CD14-positive monocyte (primary cell): Measurements from ENCODE around the gene RANBP17. TPM values are rescaled to one million over a fixed set of nuclear protein-coding genes. Genes with fewer than 3 reads are reported as not detected.

Experiments
- DNase-seq, 3 donors: peaks; one replicate each; pipeline ENCODE4 v3.0.0-alpha.2; 2011 to 2022
- H2AFZ ChIP-seq: 2 replicates; pipeline ENCODE4 v1.6.0; 2012; ENCODE audit warnings: mild to moderate bottlenecking, low read depth, low read length, inconsistent platforms; ENCODE audit not compliant: insufficient read depth, poor library complexity, severe bottlenecking
- H3K27ac ChIP-seq, 2 donors: 1 replicate in 1 of 2; 2 replicates in 1 of 2; pipeline ENCODE4 v1.5.1; 2012 to 2013; ENCODE audit warnings: low read length in 2 of 2, control low read depth in 1 of 2, inconsistent platforms in 1 of 2, low read depth in 1 of 2, mild to moderate bottlenecking in 1 of 2
- H3K27me3 ChIP-seq, 2 donors: one replicate each; pipeline versions ENCODE4 v1.6.0 to v1.6.1; 2011 to 2013; ENCODE audit warnings: low read length in 2 of 2; ENCODE audit not compliant: control insufficient read depth in 2 of 2, insufficient read depth in 2 of 2
- H3K36me3 ChIP-seq, 2 donors: replicated peaks in 1 of 2; 1 replicate in 1 of 2; 2 replicates in 1 of 2; pipeline versions ENCODE4 v1.5.1 to v1.6.1; 2012 to 2013; ENCODE audit warnings: low read length in 2 of 2, control low read depth in 1 of 2, inconsistent platforms in 1 of 2, mild to moderate bottlenecking in 1 of 2; ENCODE audit not compliant: insufficient read depth in 2 of 2, control insufficient read depth in 1 of 2
- H3K4me1 ChIP-seq, 2 donors: 1 replicate in 1 of 2; 2 replicates in 1 of 2; pipeline versions ENCODE4 v1.5.1 to v1.6.1; 2012 to 2013; ENCODE audit warnings: low read length in 2 of 2, control low read depth in 1 of 2, inconsistent platforms in 1 of 2, mild to moderate bottlenecking in 1 of 2, moderate library complexity in 1 of 2; ENCODE audit not compliant: insufficient read depth in 2 of 2, control insufficient read depth in 1 of 2
- H3K4me2 ChIP-seq: replicated peaks from 2 replicates; pipeline ENCODE3; 2012; ENCODE audit warnings: low read length, moderate library complexity, mild to moderate bottlenecking; ENCODE audit not compliant: poor library complexity, severe bottlenecking; ENCODE audit errors: extremely low read depth
- H3K4me3 ChIP-seq, 3 experiments: fragments of 200-600 bp in 1 of 3; sonication (generic) in 1 of 3; replicated peaks in 1 of 3; 1 replicate in 2 of 3; 2 replicates in 1 of 3; pipeline ENCODE4 v1.5.1; 2011 to 2013; ENCODE audit warnings: low read length in 3 of 3, mild to moderate bottlenecking in 3 of 3, control low read depth in 2 of 3, low read depth in 2 of 3, inconsistent platforms in 1 of 3, moderate library complexity in 1 of 3
- H3K79me2 ChIP-seq: 2 replicates; pipeline ENCODE4 v1.6.0; 2012; ENCODE audit warnings: mild to moderate bottlenecking, control low read depth, inconsistent platforms, low read length, moderate library complexity; ENCODE audit not compliant: insufficient read depth
- H3K9ac ChIP-seq: 2 replicates; pipeline ENCODE4 v1.6.0; 2017; ENCODE audit warnings: low read length, mild to moderate bottlenecking; ENCODE audit not compliant: insufficient read depth, poor library complexity, severe bottlenecking
- H3K9me3 ChIP-seq, 2 donors: replicated peaks in 1 of 2; 1 replicate in 1 of 2; 2 replicates in 1 of 2; pipeline versions ENCODE4 v1.5.1 to v1.6.1; 2012 to 2013; ENCODE audit warnings: low read length in 2 of 2, control low read depth in 1 of 2; ENCODE audit not compliant: control insufficient read depth in 1 of 2, insufficient read depth in 1 of 2
- H4K20me1 ChIP-seq: 2 replicates; pipeline ENCODE4 v1.6.0; 2012; ENCODE audit warnings: mild to moderate bottlenecking, low read length, control low read depth, moderate library complexity; ENCODE audit not compliant: insufficient read depth
- H3K27ac Mint-ChIP-seq, 7 donors: one replicate each; pipeline ENCODE4 v1.8.0; 2020; ENCODE audit warnings: mild to moderate bottlenecking in 7 of 7, mixed read lengths in 7 of 7, moderate library complexity in 6 of 7, inconsistent platforms in 2 of 7
- H3K27me3 Mint-ChIP-seq, 3 donors: one replicate each; pipeline ENCODE4 v1.8.0; 2021 to 2022; ENCODE audit warnings: low read depth in 3 of 3, mild to moderate bottlenecking in 3 of 3, mixed read lengths in 3 of 3, moderate library complexity in 3 of 3, inconsistent platforms in 1 of 3
- H3K36me3 Mint-ChIP-seq, 2 donors: one replicate each; pipeline ENCODE4 v1.8.0; 2020; ENCODE audit warnings: mixed read lengths in 2 of 2, inconsistent platforms in 1 of 2, mild to moderate bottlenecking in 1 of 2
- H3K4me1 Mint-ChIP-seq: one replicate; pipeline ENCODE4 v1.8.0; 2020; ENCODE audit warnings: mild to moderate bottlenecking, mixed read lengths
- H3K4me3 Mint-ChIP-seq, 2 donors: one replicate each; pipeline ENCODE4 v1.8.0; 2020; ENCODE audit warnings: mild to moderate bottlenecking in 2 of 2, mixed read lengths in 2 of 2, moderate library complexity in 1 of 2
- H3K9me3 Mint-ChIP-seq, 7 donors: one replicate each; pipeline ENCODE4 v1.8.0; 2020 to 2022; ENCODE audit warnings: mixed read lengths in 7 of 7, mild to moderate bottlenecking in 6 of 7, moderate library complexity in 6 of 7, inconsistent platforms in 2 of 7
- WGBS: methylation state at CpG from one replicate; pipeline ENCODE4 v1.1.5; 2013; ENCODE audit warnings: missing lambda C conversion rate; ENCODE audit not compliant: insufficient coverage; 5-methylcytosine and 5-hydroxymethylcytosine counted together
- intact Hi-C, 2 donors: fragments of 100-400 bp; cut with micrococcal nuclease; formaldehyde crosslinking; loops; one replicate each; pipeline versions ENCODE4 v1.15.0 to v1.15.1; 2023
- polyA plus RNA-seq, 3 donors: library from polyadenylated mRNA; depleted of rRNA in 1 of 3; unstranded in 2 of 3; stranded (reverse) in 1 of 3; fragments of 300-500 nt in 2 of 3; fragments of >200 nt in 1 of 3; fragmentation: Illumina TruSeq in 2 of 3; gene quantifications; 1 replicate in 2 of 3; 2 replicates in 1 of 3; pipeline ENCODE4 v1.2.3, GENCODE V29; 2012 to 2021
- TF ChIP-seq, protein P1 (sequence below): fragments of 200-600 bp; IDR thresholded peaks from one replicate; pipeline ENCODE4 v1.8.0; 2022; ENCODE audit warnings: antibody characterized with exemption, mild to moderate bottlenecking

Gene RANBP17
- polyA plus RNA-seq, 3 donors: 0.07 to 0.13 TPM; not detected in 1

DNA sequence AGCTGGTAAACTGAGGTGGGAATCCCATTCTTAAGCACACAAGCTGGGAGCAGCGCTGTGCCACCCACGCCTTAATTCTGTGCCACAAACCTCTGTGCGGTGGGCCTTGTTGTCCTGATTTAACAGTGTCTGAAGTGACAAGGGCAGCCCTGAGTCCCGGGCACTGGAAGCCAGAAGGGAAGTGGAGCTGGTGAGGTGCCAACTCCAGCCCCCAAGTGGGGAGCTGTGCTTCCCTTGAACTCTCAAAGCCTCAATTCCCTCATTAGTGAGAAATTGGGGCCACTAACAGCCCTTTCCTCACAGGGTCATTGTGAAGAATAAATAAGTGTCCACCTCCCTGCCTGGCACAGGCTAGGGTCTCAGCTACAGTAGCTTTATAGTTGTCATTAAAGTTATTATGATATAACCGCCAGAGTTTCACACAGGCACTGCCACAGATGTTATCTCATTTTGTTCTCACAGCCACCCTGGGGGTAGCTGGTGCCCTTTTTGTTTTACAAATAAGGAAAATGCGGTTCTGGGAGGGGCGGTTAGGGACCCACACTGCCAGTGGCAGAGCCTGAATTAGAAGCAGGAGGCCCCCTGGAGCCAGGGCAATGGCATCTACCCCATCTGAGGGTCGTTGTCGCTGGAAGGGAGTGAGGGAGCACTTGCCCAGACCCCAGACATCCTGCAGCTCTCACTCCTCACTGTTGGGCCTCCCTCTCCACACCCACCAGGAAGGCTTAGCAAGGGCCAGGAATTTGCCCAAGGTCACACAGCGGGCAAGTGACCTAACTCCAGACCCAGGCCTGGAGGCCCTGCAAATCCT, 445.2 kb downstream of the RANBP17 start:
- no peaks in the 10 kb centered on the region for H3K79me2 ChIP-seq
- no peak overlapping the region for H3K4me2 ChIP-seq
- H3K27ac ChIP-seq: no peak overlapping the region
- H3K4me1 ChIP-seq: peaks cover 16 to 21% of the 10 kb centered on the region in 2 donors
- DNase-seq: no peak
- Mint-ChIP-seq H3K9me3 (peaks cover 0 to 18% (median 7%) of the 10 kb centered on the region in 7 donors), H3K36me3 (peaks cover 0 to 3% of the 10 kb centered on the region in 2 donors), H3K4me1 (peaks cover 19% of the 10 kb centered on the region), H3K4me3 (peak overlapping the region in 1 of 2 donors; percentile 84), H3K27me3 (peaks cover 74 to 92% (median 75%) of the 10 kb centered on the region in 3 donors), H3K27ac (no peak overlapping the region)
- H3K9me3 ChIP-seq: peaks cover 0 to 23% of the 10 kb centered on the region in 2 donors
- TF ChIP-seq, protein P1, sequence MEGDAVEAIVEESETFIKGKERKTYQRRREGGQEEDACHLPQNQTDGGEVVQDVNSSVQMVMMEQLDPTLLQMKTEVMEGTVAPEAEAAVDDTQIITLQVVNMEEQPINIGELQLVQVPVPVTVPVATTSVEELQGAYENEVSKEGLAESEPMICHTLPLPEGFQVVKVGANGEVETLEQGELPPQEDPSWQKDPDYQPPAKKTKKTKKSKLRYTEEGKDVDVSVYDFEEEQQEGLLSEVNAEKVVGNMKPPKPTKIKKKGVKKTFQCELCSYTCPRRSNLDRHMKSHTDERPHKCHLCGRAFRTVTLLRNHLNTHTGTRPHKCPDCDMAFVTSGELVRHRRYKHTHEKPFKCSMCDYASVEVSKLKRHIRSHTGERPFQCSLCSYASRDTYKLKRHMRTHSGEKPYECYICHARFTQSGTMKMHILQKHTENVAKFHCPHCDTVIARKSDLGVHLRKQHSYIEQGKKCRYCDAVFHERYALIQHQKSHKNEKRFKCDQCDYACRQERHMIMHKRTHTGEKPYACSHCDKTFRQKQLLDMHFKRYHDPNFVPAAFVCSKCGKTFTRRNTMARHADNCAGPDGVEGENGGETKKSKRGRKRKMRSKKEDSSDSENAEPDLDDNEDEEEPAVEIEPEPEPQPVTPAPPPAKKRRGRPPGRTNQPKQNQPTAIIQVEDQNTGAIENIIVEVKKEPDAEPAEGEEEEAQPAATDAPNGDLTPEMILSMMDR: no peak
- no peak overlapping the region for H2AFZ ChIP-seq
- no peaks in the 10 kb centered on the region for H4K20me1 ChIP-seq
- intact Hi-C loops: no loop called here
- H3K4me3 ChIP-seq: no peak overlapping the region
- H3K9ac ChIP-seq: no peak overlapping the region
- peaks cover 50 to 78% of the 10 kb centered on the region in 2 donors for H3K27me3 ChIP-seq
- H3K36me3 ChIP-seq: no peaks in the 10 kb centered on the region
- WGBS: 11% methylated on average over 4 of the region's 10 CpGs

DNA sequence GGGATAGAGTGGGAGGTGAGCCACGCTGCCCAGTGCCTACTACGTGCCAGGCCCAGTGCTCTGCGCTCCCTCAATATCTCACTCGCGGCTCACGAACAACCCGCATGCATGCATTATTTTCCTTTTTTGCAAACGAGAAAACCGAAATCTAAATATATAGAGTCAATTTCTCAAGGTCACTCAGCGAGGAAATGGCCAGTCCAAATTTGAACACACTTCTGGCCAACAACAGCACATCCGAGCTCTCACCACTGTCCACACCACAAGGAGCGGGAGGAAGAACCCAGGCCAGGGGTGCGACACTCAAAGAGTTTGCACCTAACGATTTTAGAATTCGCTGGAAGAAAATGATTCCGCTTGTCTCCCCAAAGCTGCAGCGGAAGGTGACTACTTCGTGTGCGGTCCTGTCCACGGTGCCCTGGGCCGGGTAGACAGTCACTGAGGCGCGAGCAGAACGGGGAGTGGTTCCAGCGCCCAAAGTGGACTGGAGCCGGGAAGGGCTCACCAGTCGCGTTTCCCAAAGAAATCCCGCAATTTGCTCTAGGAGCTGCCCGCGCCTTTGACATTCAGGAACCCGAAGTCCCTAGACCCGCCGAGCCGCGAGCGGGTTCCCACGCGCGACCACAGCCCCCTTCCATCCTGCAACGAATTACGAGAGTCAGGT, 446.1 kb downstream of the RANBP17 start:
- 18% methylated on average over 39 of the region's 42 CpGs for WGBS
- Mint-ChIP-seq H3K4me3 (peak overlapping the region in 1 of 2 donors; percentile 84), H3K27ac (peak overlapping the region in 1 of 7 donors; percentile 23), H3K9me3 (peaks cover 0 to 18% (median 13%) of the 10 kb centered on the region in 7 donors), H3K36me3 (peaks cover 0 to 5% of the 10 kb centered on the region in 2 donors), H3K27me3 (peaks cover 83 to 96% (median 84%) of the 10 kb centered on the region in 3 donors), H3K4me1 (peaks cover 24% of the 10 kb centered on the region)
- Histone ChIP-seq H2AFZ (no peak overlapping the region), H3K27ac (no peak overlapping the region), H4K20me1 (no peaks in the 10 kb centered on the region), H3K4me1 (peaks cover 24 to 30% of the 10 kb centered on the region in 2 donors), H3K9ac (no peak overlapping the region), H3K79me2 (no peaks in the 10 kb centered on the region), H3K27me3 (peaks cover 59 to 88% of the 10 kb centered on the region in 2 donors), H3K36me3 (no peaks in the 10 kb centered on the region), H3K9me3 (peaks cover 0 to 31% of the 10 kb centered on the region in 2 donors), H3K4me2 (no peak overlapping the region), H3K4me3 (no peak overlapping the region)
- DNase-seq: no peak
- intact Hi-C loops: no loop called here
- TF ChIP-seq, protein P1: no peak
